Motor neuron (in vitro differentiated cells): ENCODE results near the gene INCA1. TPM values are rescaled to one million over a fixed set of nuclear protein-coding genes. Genes with fewer than 3 reads are reported as not detected.
A peak's percentile ranks its signal among the peaks of the same experiment; 100 is the strongest.

Experiments
- ATAC-seq, 8 experiments: fragments of 200-7000 bp; cut with Tn5 transposase; replicated peaks in 6 of 8; 2 replicates each; pipeline ENCODE4 v1.8.0; 2021; ENCODE audit warnings: mild to moderate bottlenecking in 8 of 8, moderate library complexity in 8 of 8
- H3K27ac ChIP-seq, 2 donors: fragments of 250-450 bp; sonication (Bioruptor Pico); 2 replicates each; pipeline ENCODE4 v1.9.0; 2021; ENCODE audit warnings: antibody characterized with exemption in 2 of 2, mild to moderate bottlenecking in 2 of 2, moderate library complexity in 1 of 2
- H3K4me1 ChIP-seq, 2 donors: fragments of 250-450 bp; sonication (Bioruptor Pico); replicated peaks in 1 of 2; 2 replicates each; pipeline ENCODE4 v1.6.1; 2021; ENCODE audit warnings: antibody characterized with exemption in 2 of 2, mild to moderate bottlenecking in 2 of 2, moderate library complexity in 1 of 2
- H3K4me3 ChIP-seq, 5 donors: fragments of 250-450 bp; sonication (Bioruptor Pico); 2 replicates each; pipeline ENCODE4 v1.9.0; 2021; ENCODE audit warnings: antibody characterized with exemption in 5 of 5, mild to moderate bottlenecking in 5 of 5, moderate library complexity in 4 of 5
- WGBS, 10 experiments: fragments of 450-650 bp; shearing (Covaris generic); methylation state at CpG; one replicate each; pipeline ENCODE4 v1.0.0; 2022; 5-methylcytosine and 5-hydroxymethylcytosine counted together
- in situ Hi-C, 9 experiments: fragments of 400-800 bp; cut with MboI; loops; one replicate each; pipeline ENCODE4 v1.15.0; 2021; ENCODE audit warnings: low sequenced_read_pairs in 9 of 9, low pct_unique_long_range_greater_than_20kb in 2 of 9; ENCODE audit not compliant: unreplicated experiment in 9 of 9
- total RNA-seq, 8 experiments: library from RNA; unstranded; fragments of 300-600 nt; gene quantifications; 2 replicates each; pipeline versions ENCODE4 v1.2.3 to v1.2.4, GENCODE V29; 2022

INCA1 gene
- total RNA-seq, 8 experiments from 2014 or later: 0.54 to 2.4 (median 0.78) TPM

DNA sequence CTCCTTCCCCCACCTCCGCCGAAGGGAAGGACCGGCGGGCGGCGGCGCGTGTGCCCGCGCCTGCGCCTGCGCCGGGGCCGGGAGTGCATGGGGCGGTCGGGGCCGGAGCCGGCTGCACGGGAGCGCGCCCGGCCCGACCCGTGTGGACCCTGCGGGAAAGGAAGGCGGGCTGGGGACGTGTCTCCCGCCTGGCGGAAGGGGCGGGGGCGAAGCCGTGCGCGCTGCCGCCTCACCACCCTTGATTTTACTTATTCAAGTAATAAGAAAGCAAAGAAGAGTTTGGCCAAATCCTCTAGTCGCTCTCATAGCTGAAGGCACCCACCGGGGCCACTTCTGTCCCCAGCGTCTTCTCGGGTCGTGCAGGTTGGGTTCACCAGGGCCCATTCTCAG, 48.4 kb downstream of the INCA1 start:
- Histone ChIP-seq H3K4me1 (peaks cover 31 to 32% of the 10 kb centered on the region in 2 donors), H3K27ac (peak overlapping the region; percentile 94 to 95), H3K4me3 (peak overlapping the region; percentile 63 to 94 (median 90))
- in situ Hi-C loops: no loop called here
- 0% methylated on average over 1 to 3 of the region's 40 CpGs; no CpG with 5 or more reads in 7 of the 10 experiments for WGBS, 10 experiments
- peak; percentile 43 to 81 (median 72) for ATAC-seq

GRCh38 chr17:4948166-4948930, 49.0 kb downstream of the INCA1 start, which contains the start of gene PFN1:
Gene PFN1 (minus strand): TSS chr17:4948530. CDS start chr17:4948394, 136 bp downstream.
- H3K27ac ChIP-seq: peak within 1 kb of the TSS; percentile 94 to 95
- in situ Hi-C loops: no loop called here
- H3K4me3 ChIP-seq: peak within 1 kb of the TSS; percentile 63 to 94 (median 90)
- peaks cover 31 to 32% of the 10 kb centered on the region in 2 donors for H3K4me1 ChIP-seq
- WGBS, 10 experiments: 0 to 4% (median 0%) methylated on average over 1 to 4 of the region's 59 CpGs; no CpG with 5 or more reads in 5 of the 10 experiments
- ATAC-seq: peak; percentile 14 to 57 (median 43)

GRCh38 chr17:4947411-4948165, 49.7 kb downstream of the INCA1 start:
- Histone ChIP-seq H3K27ac (peak overlapping the region; percentile 94 to 95), H3K4me3 (peak overlapping the region; percentile 63 to 94 (median 90)), H3K4me1 (peaks cover 31 to 32% of the 10 kb centered on the region in 2 donors)
- peak; percentile 2 to 7 (median 5) for ATAC-seq
- in situ Hi-C loops: no loop called here
- WGBS, 10 experiments: 0% methylated on average over 1 of the region's 56 CpGs; no CpG with 5 or more reads in 9 of the 10 experiments

DNA sequence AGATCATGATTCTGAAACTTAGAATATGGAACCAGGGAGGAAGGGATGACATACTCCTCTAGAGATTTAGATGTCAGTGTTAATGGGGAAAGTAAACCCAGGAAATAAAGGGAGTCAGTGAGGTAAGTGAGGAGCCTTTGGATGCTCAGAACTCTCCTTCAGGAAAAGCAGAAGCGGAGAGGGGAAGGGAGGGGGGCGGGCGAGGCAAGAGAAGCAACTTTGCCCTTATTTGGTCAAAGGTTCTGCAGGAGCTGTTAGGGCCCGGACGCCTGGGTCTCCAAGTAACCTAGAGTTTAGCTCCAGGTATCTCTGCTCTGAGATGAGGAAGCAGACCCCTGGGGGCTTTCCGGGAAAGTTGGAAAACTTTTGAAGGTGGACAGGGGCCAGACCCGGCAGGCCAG, 50.3 kb downstream of the INCA1 start:
- H3K4me3 ChIP-seq: peak overlapping the region; percentile 63 to 94 (median 90)
- peak overlapping the region in 1 of 2 donors; percentile 95 for H3K27ac ChIP-seq
- ATAC-seq: no peak
- in situ Hi-C loops: no loop called here
- 0% methylated on average over 2 of the region's 7 CpGs; no CpG with 5 or more reads in 9 of the 10 experiments for WGBS, 10 experiments
- peaks cover 27 to 31% of the 10 kb centered on the region in 2 donors for H3K4me1 ChIP-seq

DNA sequence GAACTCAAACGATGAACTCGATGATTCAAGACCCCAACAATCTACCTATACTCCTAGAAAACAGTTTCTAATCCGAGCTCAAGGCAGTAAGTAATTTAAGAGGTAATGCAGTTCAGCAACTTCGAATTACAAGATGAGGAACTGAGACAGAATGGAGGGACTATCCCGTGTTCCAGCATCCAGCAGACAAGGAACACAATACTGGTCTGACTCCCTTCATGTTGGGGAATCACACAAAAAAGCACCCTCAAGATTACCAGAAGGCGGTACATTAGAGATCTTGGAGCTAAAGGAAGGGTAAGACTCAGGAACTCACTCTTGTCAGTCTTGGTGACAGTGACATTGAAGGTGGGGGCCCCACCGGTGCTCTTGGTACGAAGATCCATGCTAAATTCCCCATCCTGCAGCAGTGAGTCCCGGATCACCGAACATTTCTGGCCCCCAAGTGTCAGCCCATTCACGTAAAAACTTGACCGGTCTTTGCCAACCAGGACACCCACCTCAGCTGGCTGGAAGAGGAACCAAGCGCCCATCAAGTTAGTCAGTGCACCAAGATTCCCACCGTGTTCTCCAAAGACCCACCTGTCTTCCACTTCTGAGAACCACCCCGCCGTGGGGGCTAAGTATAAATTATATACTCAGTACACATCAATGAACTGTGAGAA, 50.9 kb downstream of the INCA1 start:
- H3K27ac ChIP-seq: no peak overlapping the region
- H3K4me1 ChIP-seq: peaks cover 24 to 30% of the 10 kb centered on the region in 2 donors
- in situ Hi-C loops: no loop called here
- WGBS, 10 experiments: 8 to 73% (median 34%) methylated on average over 3 to 14 of the region's 16 CpGs; no CpG with 5 or more reads in 1 of the 10 experiments
- no peak for ATAC-seq
- peak overlapping the region; percentile 63 to 94 (median 90) for H3K4me3 ChIP-seq

DNA sequence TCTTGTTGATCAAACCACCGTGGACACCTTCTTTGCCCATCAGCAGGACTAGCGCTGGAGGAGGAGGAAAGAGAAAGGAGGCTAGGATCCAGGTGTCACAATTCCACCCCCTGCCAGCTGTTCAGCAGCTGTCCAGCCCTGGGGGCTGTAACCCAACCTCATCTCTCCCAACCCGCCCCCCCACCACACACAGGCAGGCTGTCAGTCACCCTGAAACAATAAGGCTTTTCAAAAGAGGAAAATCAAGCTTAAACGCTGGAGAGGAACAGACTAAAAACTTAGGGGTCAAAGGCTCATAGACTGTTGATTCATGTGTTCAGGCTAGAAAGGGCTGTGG, 51.4 kb downstream of the INCA1 start:
- no peak overlapping the region for H3K27ac ChIP-seq
- in situ Hi-C loops: no loop called here
- 0 to 59% (median 0%) methylated on average over 1 to 2 of the region's 4 CpGs; no CpG with 5 or more reads in 7 of the 10 experiments for WGBS, 10 experiments
- H3K4me3 ChIP-seq: no peak overlapping the region
- no peak for ATAC-seq
- peaks cover 24 to 28% of the 10 kb centered on the region in 2 donors for H3K4me1 ChIP-seq

DNA sequence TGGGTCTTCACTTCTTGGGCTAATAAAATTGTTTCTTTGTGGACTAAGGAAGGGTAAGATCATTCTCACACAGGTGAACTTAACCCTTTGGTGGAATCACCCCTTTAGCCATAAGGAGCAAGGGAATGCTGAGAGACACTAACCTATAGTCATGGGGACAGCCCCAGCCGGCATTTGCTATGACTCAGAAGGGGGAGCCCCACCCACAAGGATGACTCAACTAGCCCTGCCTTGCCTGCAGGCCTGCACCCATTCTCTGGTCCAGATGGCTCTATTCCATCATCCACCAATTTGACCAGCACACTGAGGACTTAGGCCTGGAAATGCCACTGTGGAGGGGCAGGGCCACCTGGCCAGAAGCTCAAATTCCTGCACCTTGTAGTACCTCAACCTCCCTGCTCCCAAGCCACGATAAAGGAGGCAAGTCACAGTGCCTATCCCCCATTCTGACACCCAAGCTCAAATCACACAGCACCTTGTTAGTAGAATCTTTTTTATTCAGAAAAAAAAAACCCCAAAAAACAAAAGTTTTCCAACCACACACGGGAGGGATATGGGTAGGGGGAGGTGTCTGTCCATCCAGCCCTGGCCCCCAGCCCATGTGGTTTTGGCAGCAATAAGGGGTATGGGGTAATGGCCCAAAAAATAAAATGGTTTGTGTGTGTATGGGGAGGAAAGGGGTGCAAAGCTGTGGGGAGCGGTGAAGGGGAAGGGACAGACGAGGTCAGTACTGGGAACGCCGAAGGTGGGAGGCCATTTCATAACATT, 52.0 kb downstream of the INCA1 start:
- Histone ChIP-seq H3K4me1 (peaks cover 18 to 22% of the 10 kb centered on the region in 2 donors), H3K27ac (no peak overlapping the region), H3K4me3 (no peak overlapping the region)
- WGBS, 10 experiments: 0 to 100% (median 27%) methylated on average over 1 to 2 of the region's 7 CpGs; no CpG with 5 or more reads in 4 of the 10 experiments
- in situ Hi-C loops: no loop called here
- ATAC-seq: peak in 6 of 8 experiments; percentile 8 to 20 (median 10)

DNA sequence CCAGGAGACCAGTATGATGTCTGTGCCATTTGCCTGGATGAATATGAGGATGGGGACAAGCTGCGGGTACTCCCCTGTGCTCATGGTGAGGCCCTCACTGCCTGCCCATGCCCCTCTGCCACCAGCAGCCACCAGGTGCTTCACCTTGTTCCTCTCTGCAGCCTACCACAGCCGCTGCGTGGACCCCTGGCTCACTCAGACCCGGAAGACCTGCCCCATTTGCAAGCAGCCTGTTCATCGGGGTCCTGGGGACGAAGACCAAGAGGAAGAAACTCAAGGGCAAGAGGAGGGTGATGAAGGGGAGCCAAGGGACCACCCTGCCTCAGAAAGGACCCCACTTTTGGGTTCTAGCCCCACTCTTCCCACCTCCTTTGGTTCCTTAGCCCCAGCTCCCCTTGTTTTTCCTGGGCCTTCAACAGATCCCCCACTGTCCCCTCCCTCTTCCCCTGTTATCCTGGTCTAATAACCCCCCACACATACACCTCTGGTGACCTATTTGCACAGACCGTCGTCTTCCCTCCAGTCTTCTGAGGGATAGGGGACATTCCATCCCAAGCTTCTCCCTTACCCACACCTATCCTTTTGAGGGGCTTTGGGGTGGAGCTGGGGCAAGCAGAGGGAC, 52.7 kb downstream of the INCA1 start:
- 75 to 100% (median 80%) methylated on average over 2 to 4 of the region's 8 CpGs; no CpG with 5 or more reads in 7 of the 10 experiments for WGBS, 10 experiments
- no peak overlapping the region for H3K4me3 ChIP-seq
- no peak for ATAC-seq
- H3K4me1 ChIP-seq: peaks cover 14 to 19% of the 10 kb centered on the region in 2 donors
- in situ Hi-C loops: no loop called here
- H3K27ac ChIP-seq: no peak overlapping the region

DNA sequence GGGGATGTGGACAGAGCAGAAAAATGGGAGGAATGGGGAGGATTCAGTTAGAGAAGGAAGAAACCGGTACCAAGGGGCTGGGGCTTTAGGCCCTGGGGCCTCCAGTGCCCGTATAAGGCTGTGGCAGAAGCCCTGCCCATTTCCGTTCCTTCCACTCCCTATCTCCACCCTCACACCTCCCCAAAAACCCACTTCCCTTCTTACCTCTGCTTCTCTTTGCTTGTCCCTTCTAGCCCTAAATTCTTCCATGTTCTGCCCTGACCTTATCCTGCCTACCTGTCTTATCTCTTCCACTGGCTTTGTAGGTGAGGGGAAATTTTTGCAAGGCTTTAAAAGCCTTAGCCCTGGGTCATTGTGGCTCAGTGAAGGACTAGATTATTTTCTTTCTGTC, 53.2 kb downstream of the INCA1 start:
- H3K27ac ChIP-seq: no peak overlapping the region
- H3K4me1 ChIP-seq: peaks cover 14 to 19% of the 10 kb centered on the region in 2 donors
- no peak for ATAC-seq
- no peak overlapping the region for H3K4me3 ChIP-seq
- 0 to 90% (median 60%) methylated on average over 1 to 3 of the region's 3 CpGs; no CpG with 5 or more reads in 3 of the 10 experiments for WGBS, 10 experiments
- in situ Hi-C loops: no loop called here

- no peak for ATAC-seq
- 67 to 100% (median 80%) methylated on average over 1 to 11 of the region's 13 CpGs; no CpG with 5 or more reads in 2 of the 10 experiments for WGBS, 10 experiments
- in situ Hi-C loops: no loop called here
- Histone ChIP-seq H3K4me3 (no peak overlapping the region), H3K4me1 (peaks cover 23 to 26% of the 10 kb centered on the region in 2 donors), H3K27ac (no peak overlapping the region)
Observed at GRCh38 chr17:4942760-4943508, 54.4 kb downstream of the INCA1 start.

GRCh38 chr17:4941319-4941610, 56.1 kb downstream of the INCA1 start:
- H3K4me3 ChIP-seq: peak overlapping the region; percentile 53 to 85 (median 61)
- no peak for ATAC-seq
- H3K27ac ChIP-seq: peak overlapping the region; percentile 96 to 99
- 40 to 80% (median 50%) methylated on average over 1 to 4 of the region's 4 CpGs; no CpG with 5 or more reads in 1 of the 10 experiments for WGBS, 10 experiments
- in situ Hi-C loops: no loop called here
- peaks cover 16 to 20% of the 10 kb centered on the region in 2 donors for H3K4me1 ChIP-seq
